ENCODE measurements around the gene RAMP3.
"Not testable (repeated sequence)": the region's sequence is repeated elsewhere in the genome, so short reads cannot be mapped to it uniquely, and the experiment has no call there.

Gene RAMP3

GRCh38 chr7:45198986-45199385, 41.4 kb downstream of the RAMP3 start:
- DNase-seq: no peak

GRCh38 chr7:45199506-45199905, 41.9 kb downstream of the RAMP3 start:
- DNase-seq: no peak

GRCh38 chr7:45202625-45203024, 45.0 kb downstream of the RAMP3 start:
- DNase-seq: no peak

- no peak for DNase-seq
Observed at GRCh38 chr7:45203036-45203435, 45.4 kb downstream of the RAMP3 start.

GRCh38 chr7:45203459-45203858, 45.9 kb downstream of the RAMP3 start:
- DNase-seq: no peak

- DNase-seq: no peak
Observed at GRCh38 chr7:45203936-45204445, 46.4 kb downstream of the RAMP3 start.

- DNase-seq: not testable (repeated sequence)
Observed at GRCh38 chr7:45206266-45206665, 48.7 kb downstream of the RAMP3 start.

GRCh38 chr7:45209909-45210308, 52.3 kb downstream of the RAMP3 start:
- DNase-seq: not testable (repeated sequence)

- DNase-seq: no peak
Observed at GRCh38 chr7:45211066-45211465, 53.5 kb downstream of the RAMP3 start.

- DNase-seq: no peak
Observed at GRCh38 chr7:45211958-45212357, 54.4 kb downstream of the RAMP3 start.

GRCh38 chr7:45212606-45213005, 55.0 kb downstream of the RAMP3 start:
- no peak for DNase-seq

GRCh38 chr7:45215601-45216062, 58.0 kb downstream of the RAMP3 start:
- no peak for DNase-seq

- DNase-seq: no peak
Observed at GRCh38 chr7:45216181-45216580, 58.6 kb downstream of the RAMP3 start.

GRCh38 chr7:45216622-45217165, 59.1 kb downstream of the RAMP3 start:
- DNase-seq: no peak

- no peak for DNase-seq
Observed at GRCh38 chr7:45217358-45217757, 59.8 kb downstream of the RAMP3 start.

- DNase-seq: no peak
Observed at GRCh38 chr7:45219130-45219529, 61.5 kb downstream of the RAMP3 start.

- no peak for DNase-seq
Observed at GRCh38 chr7:45219801-45220435, 62.3 kb downstream of the RAMP3 start.

- no peak for DNase-seq
Observed at GRCh38 chr7:45220846-45221618, 63.4 kb downstream of the RAMP3 start.

- DNase-seq: no peak
Observed at GRCh38 chr7:45221896-45222604, 64.5 kb downstream of the RAMP3 start.

- DNase-seq: no peak
Observed at GRCh38 chr7:45223078-45223477, 65.5 kb downstream of the RAMP3 start.

- no peak for DNase-seq
Observed at GRCh38 chr7:45223728-45224630, 66.4 kb downstream of the RAMP3 start.

GRCh38 chr7:45224832-45225231, 67.2 kb downstream of the RAMP3 start:
- DNase-seq: no peak

Measured in activated T-cell treated with anti-CD3 and anti-CD28 coated beads, Interleukin-2, amount 50 U/mL, for 48 hours (primary cell).